Astrocyte of the spinal cord (primary cell): Measurements from ENCODE around the gene PIGB.

Experiments
- DNase-seq: peaks from one replicate; pipeline ENCODE4 v3.0.0; 2011; ENCODE audit warnings: low read depth, low spot score
- H3K4me3 ChIP-seq: 2 replicates; pipeline ENCODE4 v1.5.1; 2011; ENCODE audit warnings: low read depth, mild to moderate bottlenecking, low read length, moderate library complexity
- in situ Hi-C: cut with HindIII; loops from 2 replicates; pipeline ENCODE4 v1.10.0; 2017; ENCODE audit warnings: low sequenced_read_pairs
- TF ChIP-seq, protein P1 (sequence below): IDR thresholded peaks from 2 replicates; pipeline ENCODE4 v1.5.1; 2012; ENCODE audit warnings: low read depth, mild to moderate bottlenecking, low read length, inconsistent platforms

PIGB gene

DNA sequence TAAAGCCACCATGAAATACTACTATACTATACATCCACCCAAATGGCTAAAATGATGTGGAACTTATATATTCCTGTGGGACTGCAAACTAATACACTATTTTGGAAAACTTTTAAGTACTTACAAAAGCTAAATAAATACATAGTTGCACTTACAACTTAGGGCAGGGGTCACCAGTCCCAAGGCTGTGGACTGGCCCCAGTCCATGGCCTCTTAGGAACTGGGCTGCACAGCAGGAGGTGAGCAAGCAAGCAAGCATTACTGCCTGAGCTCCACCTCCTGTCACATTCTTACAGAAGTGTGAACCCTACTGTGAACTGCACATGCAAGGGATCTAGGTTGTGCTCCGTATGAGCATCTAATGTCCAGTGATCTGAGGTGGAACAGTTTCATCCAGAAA is 18.1 kb downstream of the PIGB start:
- no peak for DNase-seq
- in situ Hi-C loops: no loop called here
- TF ChIP-seq, protein P1, sequence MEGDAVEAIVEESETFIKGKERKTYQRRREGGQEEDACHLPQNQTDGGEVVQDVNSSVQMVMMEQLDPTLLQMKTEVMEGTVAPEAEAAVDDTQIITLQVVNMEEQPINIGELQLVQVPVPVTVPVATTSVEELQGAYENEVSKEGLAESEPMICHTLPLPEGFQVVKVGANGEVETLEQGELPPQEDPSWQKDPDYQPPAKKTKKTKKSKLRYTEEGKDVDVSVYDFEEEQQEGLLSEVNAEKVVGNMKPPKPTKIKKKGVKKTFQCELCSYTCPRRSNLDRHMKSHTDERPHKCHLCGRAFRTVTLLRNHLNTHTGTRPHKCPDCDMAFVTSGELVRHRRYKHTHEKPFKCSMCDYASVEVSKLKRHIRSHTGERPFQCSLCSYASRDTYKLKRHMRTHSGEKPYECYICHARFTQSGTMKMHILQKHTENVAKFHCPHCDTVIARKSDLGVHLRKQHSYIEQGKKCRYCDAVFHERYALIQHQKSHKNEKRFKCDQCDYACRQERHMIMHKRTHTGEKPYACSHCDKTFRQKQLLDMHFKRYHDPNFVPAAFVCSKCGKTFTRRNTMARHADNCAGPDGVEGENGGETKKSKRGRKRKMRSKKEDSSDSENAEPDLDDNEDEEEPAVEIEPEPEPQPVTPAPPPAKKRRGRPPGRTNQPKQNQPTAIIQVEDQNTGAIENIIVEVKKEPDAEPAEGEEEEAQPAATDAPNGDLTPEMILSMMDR: no peak
- H3K4me3 ChIP-seq: no peak overlapping the region

DNA sequence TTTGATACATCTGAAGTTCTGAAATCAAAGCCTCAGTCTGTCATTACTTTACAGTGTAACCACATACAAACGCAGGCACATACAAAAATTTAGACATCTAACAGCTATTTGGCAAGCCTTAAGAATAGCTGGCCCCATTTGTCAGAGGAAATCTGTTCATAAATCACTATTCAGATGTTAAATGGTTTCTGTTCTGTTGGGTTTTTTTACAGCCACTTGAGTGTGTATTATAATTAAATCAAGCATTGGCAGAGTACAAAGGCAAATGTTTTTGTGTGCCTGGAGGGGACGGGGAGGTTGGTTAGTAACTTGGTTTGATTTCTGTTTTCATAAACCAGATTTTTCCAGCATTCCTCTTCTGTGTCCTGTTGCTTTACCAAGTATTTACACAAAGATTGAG is 24.1 kb downstream of the PIGB start:
- no peak overlapping the region for H3K4me3 ChIP-seq
- no peak for DNase-seq
- TF ChIP-seq, protein P1: no peak
- in situ Hi-C loops: no loop called here

DNA sequence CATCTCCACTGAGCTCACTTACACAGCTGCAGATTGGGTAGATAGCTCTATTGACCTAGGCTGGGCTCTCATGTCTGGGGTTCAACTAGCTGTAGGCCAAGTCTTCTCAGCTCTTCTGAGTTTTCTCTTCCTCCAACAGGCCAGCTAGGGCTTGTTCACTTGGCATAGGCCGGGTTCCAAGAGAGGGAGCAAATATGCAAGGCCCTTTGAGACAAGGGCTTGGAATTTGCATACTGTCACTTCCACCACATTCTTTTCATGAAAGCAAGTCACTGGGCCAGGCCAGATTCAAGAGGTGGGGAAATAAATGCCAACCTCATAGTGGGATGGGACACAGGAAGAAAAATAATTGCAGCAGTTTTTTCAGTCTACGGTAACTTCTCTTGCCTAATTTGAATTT is 25.2 kb downstream of the PIGB start:
- H3K4me3 ChIP-seq: no peak overlapping the region
- DNase-seq: no peak
- in situ Hi-C loops: no loop called here
- TF ChIP-seq, protein P1: no peak

DNA sequence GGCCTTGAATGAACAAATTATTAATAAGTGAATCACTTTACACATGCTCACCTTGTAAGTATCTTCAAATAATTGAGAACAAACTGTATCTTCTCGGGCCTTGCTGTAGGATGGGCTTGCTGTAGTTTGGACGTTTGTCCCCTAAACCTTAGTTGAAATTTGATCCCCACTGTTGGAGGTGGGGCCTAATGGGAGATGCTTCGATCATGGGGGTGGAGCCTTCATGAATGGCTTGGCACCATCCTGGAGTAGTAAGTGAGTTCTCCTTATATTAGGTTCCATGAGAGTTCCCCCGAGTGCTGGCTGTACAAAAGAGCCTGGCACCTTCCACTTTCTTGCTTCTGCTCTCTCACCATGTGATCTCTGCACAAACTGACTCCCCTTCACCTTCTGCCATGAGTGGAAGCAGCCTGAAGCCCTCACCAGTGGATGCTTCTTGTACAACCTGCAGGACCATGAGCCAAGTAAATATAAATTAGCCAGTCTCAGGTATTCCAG is 29.3 kb downstream of the PIGB start:
- TF ChIP-seq, protein P1: no peak
- DNase-seq: no peak
- no peak overlapping the region for H3K4me3 ChIP-seq
- in situ Hi-C loops: no loop called here

DNA sequence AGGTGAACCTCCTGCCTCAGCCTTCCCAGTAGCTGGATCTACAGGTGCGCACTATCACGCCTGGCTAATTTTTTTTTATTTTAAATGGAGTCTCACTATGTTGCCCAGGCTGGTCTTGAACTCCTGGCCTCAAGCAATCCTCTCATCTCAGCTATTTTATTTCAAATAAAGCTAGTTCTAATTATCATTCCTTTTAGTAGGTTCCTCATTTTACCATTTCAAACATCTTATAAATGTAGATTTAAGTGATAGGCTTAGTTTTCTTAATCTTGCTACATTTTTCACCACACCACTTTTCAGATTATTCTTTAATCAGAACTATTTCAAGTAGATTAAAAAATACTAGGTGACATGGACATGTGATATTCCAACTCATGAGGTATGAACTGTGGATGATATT is 30.3 kb downstream of the PIGB start:
- no peak for DNase-seq
- H3K4me3 ChIP-seq: no peak overlapping the region
- TF ChIP-seq, protein P1: no peak
- in situ Hi-C loops: no loop called here

DNA sequence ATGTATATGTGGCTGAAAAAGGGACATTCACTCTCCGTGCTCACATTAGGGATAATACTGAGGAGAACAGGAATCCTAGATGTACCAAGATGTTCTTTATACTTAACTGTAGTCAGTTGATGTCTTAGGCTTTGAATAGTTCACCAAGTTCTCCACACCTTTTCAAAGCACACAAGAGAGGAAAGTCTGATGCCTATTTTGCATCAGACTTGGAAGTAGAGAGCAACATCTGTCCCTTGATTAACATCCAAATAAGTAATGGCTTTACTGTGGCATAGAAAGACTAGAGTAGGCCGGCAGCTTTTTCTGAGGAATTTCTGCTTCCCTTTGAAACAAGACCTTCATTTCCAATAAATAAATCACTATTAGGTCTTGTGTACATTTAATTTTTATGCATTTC is 34.0 kb downstream of the PIGB start:
- TF ChIP-seq, protein P1: no peak
- in situ Hi-C loops: no loop called here
- no peak for DNase-seq
- H3K4me3 ChIP-seq: no peak overlapping the region
